Activated CD4-positive, CD25-positive, alpha-beta regulatory T cell (primary cell): ENCODE measurements around the gene LGI1.

ENCODE experiments used
- DNase-seq, 4 experiments: peaks; one replicate each; lab custom pipeline; 2025; lab: John Stamatoyannopoulos, UW

The LGI1 gene

DNA sequence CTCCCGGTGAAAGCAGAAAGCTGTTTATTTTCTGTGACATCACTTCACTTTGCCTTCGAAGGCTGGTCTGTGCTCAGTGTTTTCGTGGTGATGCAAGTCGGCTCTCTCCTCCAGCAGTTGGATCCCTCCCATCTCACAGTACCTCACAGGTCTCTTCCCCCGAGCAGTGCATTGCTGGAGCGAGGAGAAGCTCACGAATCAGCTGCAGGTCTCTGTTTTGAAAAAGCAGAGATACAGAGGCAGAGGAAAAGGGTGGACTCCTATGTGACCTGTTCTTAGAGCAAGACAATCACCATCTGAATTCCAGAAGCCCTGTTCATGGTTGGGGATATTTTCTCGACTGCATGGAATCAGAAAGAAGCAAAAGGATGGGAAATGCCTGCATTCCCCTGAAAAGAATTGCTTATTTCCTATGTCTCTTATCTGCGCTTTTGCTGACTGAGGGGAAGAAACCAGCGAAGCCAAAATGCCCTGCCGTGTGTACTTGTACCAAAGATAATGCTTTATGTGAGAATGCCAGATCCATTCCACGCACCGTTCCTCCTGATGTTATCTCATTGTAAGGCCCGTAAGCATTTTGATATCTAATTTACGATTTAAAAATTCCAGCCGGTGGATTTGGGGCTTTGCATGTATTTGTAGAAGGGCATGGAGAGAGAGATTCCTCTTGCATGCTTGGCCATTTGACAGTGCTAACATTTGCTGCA lies at the start of gene LGI1:
TSS of gene LGI1 (plus strand) at position 136 of the 707 bp plus-strand sequence. CDS start at position 345, 209 bp downstream.
- DNase-seq: no peak

DNA sequence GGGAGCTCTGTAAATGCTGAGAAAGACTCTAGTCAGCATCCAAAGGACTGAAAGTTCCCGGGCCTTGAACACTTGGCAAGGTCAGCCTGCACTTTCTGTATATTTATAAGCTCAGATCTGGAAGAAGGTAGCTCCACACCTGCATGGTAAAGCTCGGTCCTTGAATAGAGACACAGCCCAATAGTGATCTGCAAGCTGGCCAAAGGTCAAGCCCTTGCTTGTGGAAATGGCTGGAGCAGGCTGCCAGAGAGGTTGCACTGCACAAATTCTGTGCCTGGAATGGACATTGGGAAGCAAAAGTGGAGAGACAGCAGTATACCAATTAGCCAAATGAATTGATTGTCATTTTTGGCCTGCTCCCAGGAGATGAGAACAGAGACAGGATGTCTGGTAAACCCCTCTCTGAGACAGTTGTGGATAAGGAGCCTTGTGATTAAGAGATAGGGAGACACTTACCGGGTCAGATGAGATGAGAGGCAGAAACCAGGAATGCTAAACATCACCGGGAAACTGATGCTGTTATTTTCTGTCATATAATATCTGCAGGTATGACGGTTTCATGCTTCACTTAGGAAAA lies 47.3 kb upstream of the LGI1 start:
- no peak for DNase-seq

GRCh38 chr10:93711891-93712290 lies 45.8 kb upstream of the LGI1 start:
- no peak for DNase-seq

GRCh38 chr10:93712593-93712992 lies 45.1 kb upstream of the LGI1 start:
- no peak for DNase-seq

DNA sequence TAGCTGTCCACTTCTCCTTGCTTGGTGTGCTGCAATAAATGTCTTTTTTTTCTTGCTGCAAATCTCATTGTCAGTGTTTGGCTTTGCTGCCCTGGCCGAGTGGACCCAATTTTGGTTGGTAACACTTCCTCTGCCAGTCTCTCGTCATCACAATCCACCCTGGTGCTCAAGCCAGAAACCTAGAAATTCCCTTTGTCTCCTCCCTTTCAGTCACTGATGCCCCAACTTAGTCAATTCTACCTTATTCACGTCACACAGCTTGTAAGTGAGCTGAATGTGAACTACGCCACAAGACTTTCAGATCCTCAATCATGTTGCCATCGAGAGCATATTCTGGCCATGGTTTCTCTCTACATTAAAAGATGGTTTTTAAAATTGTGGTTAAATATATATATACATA lies 42.4 kb upstream of the LGI1 start:
- no peak for DNase-seq

- no peak for DNase-seq
Measured at GRCh38 chr10:93716766-93717165, 41.0 kb upstream of the LGI1 start.

DNA sequence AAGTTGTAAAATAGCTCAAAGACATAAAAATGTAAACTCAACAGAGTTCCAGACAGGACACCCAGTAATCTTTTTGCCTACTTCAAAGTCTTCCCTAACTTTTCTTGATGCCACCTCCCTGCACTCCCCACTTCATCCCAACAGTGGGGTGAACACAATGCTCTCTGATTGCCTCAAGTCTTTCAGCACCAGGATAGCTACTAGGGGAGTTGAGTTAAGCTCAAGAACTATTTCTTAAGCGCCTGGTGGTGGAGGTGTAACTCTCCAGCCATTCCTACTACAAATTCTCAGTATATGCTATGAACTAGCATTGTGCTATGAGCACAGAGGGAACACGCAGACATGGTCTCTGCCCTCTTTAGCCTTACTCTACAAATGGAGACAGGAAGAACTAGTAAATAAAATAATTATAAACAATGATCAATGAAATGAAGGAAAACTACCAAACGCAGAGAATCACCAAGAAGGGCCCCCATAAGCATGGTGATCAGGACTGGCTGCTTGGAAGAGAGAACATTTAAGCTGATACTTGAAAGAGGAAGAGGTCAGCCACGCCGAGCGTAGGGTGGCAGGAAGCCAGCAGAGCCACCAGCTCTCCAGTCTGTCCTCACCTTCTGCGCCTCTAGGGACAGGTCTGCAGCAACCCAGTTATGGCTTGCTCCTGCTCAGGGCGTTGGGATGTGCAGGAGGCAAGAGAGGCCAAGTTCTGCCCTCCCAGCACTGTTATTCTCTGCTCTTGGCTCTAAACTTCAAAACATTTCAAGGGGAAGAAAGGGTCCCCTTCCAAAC lies 38.6 kb upstream of the LGI1 start:
- DNase-seq: no peak

- no peak for DNase-seq
Measured at GRCh38 chr10:93719901-93720300, 37.8 kb upstream of the LGI1 start.

DNA sequence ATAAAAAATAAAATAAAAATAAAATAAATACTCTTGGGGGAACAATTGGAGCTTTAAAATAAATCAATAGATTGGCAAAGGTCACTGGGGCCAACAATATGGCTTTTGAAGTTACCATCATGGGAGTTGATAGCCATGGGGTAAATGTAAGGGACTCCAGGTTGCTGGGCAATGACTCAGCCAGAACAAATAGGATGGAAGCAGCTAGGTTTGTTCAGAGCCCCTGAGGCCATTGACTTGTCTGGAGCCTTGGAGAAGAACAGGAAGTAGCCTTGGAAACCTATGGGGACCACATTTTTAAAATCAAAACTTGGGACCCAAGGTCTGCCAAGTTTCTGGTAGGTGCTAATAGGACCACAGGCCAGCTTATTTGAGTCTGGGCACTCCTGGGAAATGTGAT lies 35.2 kb upstream of the LGI1 start:
- no peak for DNase-seq

DNA sequence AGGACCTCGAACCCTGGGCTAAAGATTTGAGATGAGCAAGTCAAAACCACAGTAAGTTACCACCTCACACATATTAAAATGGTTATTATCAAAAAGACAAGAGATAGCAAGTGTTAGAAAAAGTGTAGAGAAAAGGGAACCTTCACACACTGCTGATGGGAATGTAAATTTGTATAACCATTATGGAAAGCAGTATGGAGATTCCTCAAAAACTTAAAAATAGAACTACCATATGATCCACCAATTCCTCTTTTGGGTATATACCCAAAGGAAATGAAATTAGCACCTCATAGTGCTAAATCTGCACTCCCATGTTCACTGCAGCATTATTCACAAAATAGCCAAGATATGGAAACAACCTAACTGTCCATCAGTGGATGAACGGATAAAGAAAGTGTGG lies 34.6 kb upstream of the LGI1 start:
- no peak for DNase-seq

DNA sequence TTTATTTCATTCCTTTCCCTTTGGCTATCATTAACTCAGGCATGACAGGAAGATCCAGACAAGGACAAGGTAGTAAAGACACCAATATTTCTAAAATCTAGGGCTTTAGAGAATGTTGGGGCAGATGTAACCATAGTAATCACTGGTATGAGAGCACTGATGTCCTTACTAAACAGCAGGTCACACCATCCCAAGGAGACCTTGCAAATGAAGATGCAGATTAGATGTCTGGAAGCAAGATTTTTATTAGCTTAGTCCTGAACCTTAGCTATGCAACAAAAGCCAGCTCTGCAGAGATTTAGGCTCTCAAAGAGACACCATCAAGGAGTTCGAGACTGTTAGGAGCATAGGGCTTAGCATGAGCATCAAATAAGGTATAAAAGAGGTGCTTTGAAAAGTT lies 31.7 kb upstream of the LGI1 start:
- DNase-seq: no peak

DNA sequence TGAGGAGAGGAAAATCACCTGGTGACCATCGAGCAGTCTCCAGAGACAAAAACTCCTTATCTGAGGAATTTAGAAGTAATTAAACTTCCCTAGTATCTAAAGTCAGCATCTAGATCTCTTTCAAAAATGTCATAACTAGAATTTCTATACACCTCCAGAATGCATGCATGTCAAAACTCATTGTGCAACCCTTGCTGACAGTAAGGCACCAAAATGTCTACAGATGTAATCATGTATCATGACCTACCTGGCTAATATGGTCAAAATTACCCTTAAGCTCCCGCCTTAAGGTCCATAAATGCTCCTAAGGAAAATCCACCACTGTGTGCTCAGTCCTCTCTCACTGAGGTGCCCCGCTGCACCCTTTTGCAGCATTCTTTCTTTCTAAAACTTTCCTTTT lies 16.4 kb upstream of the LGI1 start:
- DNase-seq: no peak

DNA sequence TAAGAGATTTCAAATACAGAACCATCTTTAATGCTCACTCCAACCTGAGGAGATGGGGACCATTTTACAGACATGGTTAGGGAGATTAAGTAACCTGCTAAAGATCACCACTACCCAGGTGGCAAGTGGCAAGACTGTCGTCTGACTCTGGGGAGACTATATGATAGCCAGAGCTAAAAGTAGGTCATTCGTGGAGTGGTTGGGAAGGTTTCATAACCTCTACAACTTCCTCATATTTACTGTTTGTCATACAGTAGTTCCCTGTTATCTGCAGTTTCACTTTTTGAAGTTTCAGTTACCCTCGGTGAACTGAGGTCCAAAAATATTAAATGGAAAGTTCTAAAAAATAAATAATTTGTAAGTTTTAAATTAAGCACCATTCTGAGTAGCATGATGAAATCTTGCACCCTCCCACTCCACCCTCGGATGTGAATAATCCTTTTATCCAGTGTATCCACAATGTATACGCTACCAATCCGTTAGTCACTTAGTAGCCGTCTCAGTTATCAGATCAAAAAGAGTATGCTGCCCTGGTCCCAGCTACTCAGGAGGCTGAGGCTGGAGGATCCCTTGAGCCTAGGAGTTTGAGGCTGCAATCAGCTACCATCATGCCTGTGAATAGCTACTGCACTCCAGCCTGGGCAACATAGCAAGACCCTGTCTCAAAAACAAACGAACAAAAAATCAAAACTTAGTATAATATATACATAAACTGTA lies 14.9 kb upstream of the LGI1 start:
- DNase-seq: no peak

DNA sequence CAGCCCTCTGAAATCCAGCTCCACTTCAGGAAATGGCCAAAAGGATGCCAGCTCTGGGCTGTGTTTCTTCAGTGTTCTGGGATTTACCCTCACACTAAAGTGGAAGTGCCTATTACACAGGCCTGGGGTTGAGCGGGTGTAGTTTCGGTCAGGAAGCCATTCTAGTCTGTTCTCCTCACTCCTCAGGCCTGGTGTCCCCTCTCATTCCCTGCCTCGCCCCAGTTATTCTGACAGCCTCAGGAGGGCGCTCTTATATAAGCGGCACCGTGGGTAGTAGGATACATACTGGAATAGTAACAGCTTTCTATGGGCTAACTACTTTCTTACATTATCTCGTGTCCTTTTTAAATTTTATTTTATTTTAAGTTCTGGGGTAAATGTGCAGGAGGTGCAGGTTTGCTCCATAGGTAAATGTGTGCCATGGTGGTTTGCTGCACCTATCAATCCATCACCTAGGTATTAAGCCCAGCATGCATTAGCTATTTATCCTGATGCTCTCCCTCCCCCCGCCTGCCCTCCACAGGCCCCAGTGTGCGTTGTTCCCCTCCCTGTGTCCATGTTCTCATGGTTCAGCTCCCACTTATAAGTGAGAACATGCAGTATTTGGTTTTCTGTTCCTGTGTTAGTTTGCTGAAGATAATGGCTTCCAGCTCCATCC lies 12.2 kb upstream of the LGI1 start:
- no peak for DNase-seq

GRCh38 chr10:93746844-93747284 lies 10.9 kb upstream of the LGI1 start:
- no peak for DNase-seq

DNA sequence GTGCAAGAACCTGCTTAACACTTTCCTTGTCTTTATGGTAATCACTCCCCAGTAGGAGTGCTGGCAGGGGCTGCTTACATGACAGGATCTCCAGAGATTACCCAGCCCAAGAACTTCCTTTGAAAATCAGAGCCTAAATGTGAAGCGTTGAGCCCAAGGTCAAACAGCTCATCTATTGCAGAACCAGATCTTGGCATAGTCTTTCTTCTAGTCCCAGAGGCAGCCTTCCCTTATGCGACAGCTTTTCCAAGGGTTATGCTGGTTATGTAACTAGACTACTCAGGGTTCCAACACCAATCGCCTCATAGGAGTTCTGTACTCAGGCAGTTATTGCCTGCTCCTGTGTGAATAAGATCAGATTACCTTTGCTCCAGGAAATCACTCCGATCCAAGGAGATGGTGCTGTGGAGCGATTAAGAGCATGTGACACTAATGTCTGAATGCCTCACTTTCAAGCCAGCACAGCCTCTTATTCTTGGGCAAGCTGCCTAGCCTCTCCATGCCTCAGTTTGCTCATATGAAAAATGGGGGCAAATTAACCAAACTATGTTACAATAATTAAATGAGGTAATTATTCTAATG lies 8.4 kb upstream of the LGI1 start:
- DNase-seq: no peak

DNA sequence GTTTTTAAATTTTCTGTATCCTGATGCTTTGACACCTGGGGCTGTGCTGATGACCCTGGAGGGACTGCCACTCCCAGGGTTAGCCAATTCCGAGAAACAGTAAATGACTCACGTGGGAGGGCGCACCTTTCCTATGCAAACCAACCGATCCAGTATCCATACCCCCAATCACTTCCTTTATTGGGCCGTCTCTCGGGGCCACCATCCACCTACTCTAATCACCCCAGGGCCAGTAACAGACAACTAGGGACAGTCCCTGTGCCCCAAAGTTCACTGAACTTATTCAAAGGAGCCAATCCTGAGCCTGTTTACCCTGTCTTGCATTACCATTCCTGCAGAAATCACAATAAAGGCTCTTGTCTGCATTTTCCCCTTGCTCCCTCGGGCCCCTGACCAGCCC lies 6.6 kb upstream of the LGI1 start:
- no peak for DNase-seq

DNA sequence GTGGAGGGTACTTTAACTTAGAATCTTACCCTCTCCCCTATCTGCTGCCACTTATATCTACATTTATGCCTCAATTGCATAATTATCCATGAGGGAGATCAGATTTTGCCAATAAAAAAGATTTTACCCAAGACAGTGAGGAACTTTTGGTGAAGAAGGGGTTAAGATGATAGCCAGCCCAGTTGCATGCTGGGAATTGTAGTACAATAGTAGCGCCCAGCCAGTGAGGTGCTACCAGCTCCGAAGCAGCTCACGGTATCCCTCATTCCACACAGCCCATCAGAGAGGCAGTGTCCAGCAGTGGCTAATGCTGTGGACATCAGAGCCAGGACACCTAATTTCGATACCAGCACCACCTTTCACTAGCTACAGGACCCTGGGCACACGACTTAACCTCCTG lies 5.9 kb upstream of the LGI1 start:
- DNase-seq: no peak

DNA sequence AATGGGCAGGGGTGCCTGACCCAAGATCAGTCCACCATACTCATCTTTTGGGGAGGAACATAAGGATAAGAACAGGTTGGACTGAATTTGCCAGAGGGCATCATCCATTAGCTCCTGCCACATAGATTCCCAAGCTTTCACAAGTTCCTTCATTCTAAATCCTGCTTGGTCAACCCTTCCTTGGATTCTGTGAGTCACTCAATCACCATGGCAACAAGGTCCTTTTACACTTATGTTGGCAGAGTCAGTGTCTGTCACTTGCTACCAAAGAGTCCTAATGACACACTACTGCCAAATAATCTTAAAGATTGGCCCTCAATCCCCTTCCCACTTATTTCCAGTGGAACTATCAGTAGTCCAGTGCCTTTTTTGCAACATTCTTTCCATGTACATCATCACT lies 5.0 kb upstream of the LGI1 start:
- no peak for DNase-seq

GRCh38 chr10:93753621-93754250 lies 4.0 kb upstream of the LGI1 start:
- no peak for DNase-seq

DNA sequence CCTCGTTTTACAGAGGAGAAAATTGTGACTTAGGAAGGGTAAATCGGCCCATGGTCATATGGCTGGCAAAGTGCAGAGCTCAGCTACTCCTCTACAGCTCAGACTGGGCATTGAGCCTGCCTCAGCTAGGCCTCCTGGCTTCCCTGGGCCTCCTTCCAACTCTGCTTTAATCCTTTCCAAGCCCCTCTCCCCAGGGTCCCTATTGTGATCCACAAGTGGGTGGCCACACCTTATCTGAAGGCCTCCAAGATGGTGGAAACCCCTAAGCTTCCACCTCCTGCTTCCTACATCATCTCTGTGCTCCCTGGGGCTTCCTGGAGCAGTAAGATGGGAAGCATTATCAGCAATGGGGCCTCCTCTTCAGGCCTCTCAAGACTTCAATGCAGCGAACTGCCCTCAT lies 3.0 kb upstream of the LGI1 start:
- DNase-seq: no peak
